K562 (cell line): ENCODE results near the gene AJUBA. TPM values are rescaled to one million over a fixed set of nuclear protein-coding genes. Genes with fewer than 3 reads are reported as not detected.

Source experiments
- FOXJ3 ChIP-seq: sonication (generic); formaldehyde crosslinking; IDR thresholded peaks from 2 replicates; pipeline ENCODE4 v1.4.0; 2020; ENCODE audit warnings: mild to moderate bottlenecking, missing genetic modification reagents
- NCOA4 ChIP-seq: fragments of 450-650 bp; IDR thresholded peaks from 2 replicates; pipeline ENCODE4 v1.6.1; 2018; ENCODE audit warnings: mild to moderate bottlenecking; ENCODE audit not compliant: partially characterized antibody
- NONO ChIP-seq, 2 experiments: fragments of 200-400 bp in 1 of 2; fragments of 450-650 bp in 1 of 2; formaldehyde crosslinking in 1 of 2; IDR thresholded peaks; 2 replicates each; pipeline ENCODE4 v1.6.1; 2017; ENCODE audit warnings: low read depth in 2 of 2, mild to moderate bottlenecking in 2 of 2, moderate library complexity in 2 of 2, low read length in 1 of 2
- NRF1 ChIP-seq, 2 experiments: fragments of 450-650 bp; IDR thresholded peaks in 1 of 2; conservative IDR thresholded peaks in 1 of 2; 2 replicates each; pipeline ENCODE4 v1.6.1; 2014; ENCODE audit warnings: mild to moderate bottlenecking in 2 of 2
- POLR2G ChIP-seq: fragments of 200-400 bp; formaldehyde crosslinking; IDR thresholded peaks from 2 replicates; pipeline ENCODE4 v1.6.1; 2017; ENCODE audit warnings: low read depth, mild to moderate bottlenecking, antibody characterized with exemption, low read length, moderate library complexity
- RAD21 ChIP-seq, 2 experiments: fragments of 250-450 bp in 1 of 2; fragments of 450-650 bp in 1 of 2; sonication (Bioruptor Pico) in 1 of 2; formaldehyde crosslinking in 1 of 2; IDR thresholded peaks in 1 of 2; conservative IDR thresholded peaks in 1 of 2; 2 replicates each; pipeline versions ENCODE4 v1.4.0 to v1.8.0; 2020 to 2022; ENCODE audit warnings: mild to moderate bottlenecking in 2 of 2, moderate library complexity in 1 of 2
- RBM14 ChIP-seq: fragments of 200-400 bp; formaldehyde crosslinking; IDR thresholded peaks from 2 replicates; pipeline ENCODE4 v1.6.1; 2018; ENCODE audit warnings: low read depth, mild to moderate bottlenecking, low read length, moderate library complexity, borderline replicate concordance; ENCODE audit not compliant: insufficient read depth
- SMC3 ChIP-seq: conservative IDR thresholded peaks from 2 replicates; pipeline ENCODE4 v1.6.1; 2011; ENCODE audit warnings: low read depth, low read length, improper control_type of control experiment; ENCODE audit not compliant: insufficient read depth
- SRF ChIP-seq, 2 experiments: fragments of 250-450, 450-650 bp in 1 of 2; sonication (Bioruptor Pico) in 1 of 2; sonication (generic) in 1 of 2; formaldehyde crosslinking; IDR thresholded peaks; 2 replicates each; pipeline versions ENCODE4 v1.5.0 to v1.5.1; 2020 to 2022; ENCODE audit warnings: mild to moderate bottlenecking in 1 of 2, missing genetic modification reagents in 1 of 2
- ZFX ChIP-seq: sonication (generic); formaldehyde crosslinking; IDR thresholded peaks from 2 replicates; pipeline ENCODE4 v1.8.0; 2022; ENCODE audit warnings: mild to moderate bottlenecking, missing genetic modification reagents, moderate library complexity
- ZNF75A ChIP-seq: fragments of 450-650 bp; formaldehyde crosslinking; IDR thresholded peaks from 2 replicates; pipeline ENCODE4 v1.4.0; 2020; ENCODE audit warnings: mild to moderate bottlenecking
- polyA plus RNA-seq, 8 experiments: library from polyadenylated mRNA; depleted of rRNA in 4 of 8; stranded (reverse) in 5 of 8; unstranded in 3 of 8; fragments of >200 nt; fragmentation: Nextera tagmentation in 2 of 8; fragmentation: Illumina TruSeq in 1 of 8; extraction: Ambion mirVana in 2 of 8; extraction: Trizol in 1 of 8; gene quantifications; 2 replicates each; pipeline versions ENCODE4 v1.2.1 to v1.2.3, GENCODE V29; 2011 to 2014; ENCODE audit warnings: inconsistent platforms in 1 of 8, missing spikeins in 1 of 8
- total RNA-seq, 7 experiments: library from RNA; depleted of rRNA in 6 of 7; stranded (reverse); fragments of >200 nt in 6 of 7; fragmentation: Illumina TruSeq in 2 of 7; extraction: Trizol in 2 of 7; gene quantifications; 2 replicates each; pipeline versions ENCODE4 v1.2.1 to v1.2.3, GENCODE V29; 2011 to 2021; ENCODE audit warnings: low replicate concordance in 1 of 7
- TF ChIP-seq, protein P1 (sequence below): fragments of 200-600 bp; sonication (generic); IDR thresholded peaks from one replicate; pipeline ENCODE4 v1.6.1; 2012; ENCODE audit warnings: mild to moderate bottlenecking, low read depth, low read length, inconsistent platforms
- TF ChIP-seq, protein P2 (sequence below): fragments of 250-450 bp; sonication (Bioruptor Pico); IDR thresholded peaks from 2 replicates; pipeline ENCODE4 v1.8.0; 2022; ENCODE audit warnings: inconsistent platforms

AJUBA gene
- total and polyA plus RNA-seq, 9 of the 15 experiments (the other 6 are each of a cell fraction or from before 2014, with no cell fraction given): 0.73 to 4.7 (median 2.8) TPM

DNA sequence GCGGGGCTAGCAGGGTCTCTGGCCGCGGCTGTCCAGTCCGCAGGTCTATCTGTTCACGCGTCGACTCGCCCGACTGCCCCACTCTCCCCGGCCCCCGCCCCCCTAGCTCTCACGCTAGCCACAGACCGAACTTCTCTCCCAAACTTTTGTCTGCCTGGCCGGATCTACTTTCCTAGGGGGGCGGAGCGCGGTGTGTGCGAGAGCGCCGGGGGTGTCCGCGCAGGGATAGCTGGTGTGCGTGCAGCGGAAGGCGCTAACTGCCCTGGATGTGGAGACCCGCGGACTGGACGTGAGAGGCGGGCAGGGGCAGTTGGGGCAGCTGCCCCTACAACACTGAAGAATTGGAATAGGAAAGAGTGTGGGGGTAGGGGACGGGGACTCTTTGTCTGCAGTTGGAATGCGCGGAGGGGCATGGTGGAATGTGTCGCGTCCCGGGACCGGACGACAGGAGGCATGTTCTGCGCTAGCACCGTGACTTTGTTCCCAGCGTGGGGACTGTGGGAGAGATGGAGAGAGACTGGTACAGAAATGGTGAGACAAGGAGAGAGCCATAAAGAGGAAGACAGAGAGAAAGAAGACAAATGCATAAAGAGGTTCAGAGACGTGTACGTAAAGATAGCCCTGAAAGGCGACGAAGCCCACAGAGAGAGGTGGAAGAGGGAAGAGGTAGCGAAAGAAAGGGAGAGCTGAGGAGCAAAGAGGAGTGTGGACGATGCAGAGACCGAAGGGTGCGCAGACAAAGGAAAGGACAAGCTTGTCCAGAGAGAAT lies at the start of gene AJUBA (continued):
- TF ChIP-seq, protein P1, sequence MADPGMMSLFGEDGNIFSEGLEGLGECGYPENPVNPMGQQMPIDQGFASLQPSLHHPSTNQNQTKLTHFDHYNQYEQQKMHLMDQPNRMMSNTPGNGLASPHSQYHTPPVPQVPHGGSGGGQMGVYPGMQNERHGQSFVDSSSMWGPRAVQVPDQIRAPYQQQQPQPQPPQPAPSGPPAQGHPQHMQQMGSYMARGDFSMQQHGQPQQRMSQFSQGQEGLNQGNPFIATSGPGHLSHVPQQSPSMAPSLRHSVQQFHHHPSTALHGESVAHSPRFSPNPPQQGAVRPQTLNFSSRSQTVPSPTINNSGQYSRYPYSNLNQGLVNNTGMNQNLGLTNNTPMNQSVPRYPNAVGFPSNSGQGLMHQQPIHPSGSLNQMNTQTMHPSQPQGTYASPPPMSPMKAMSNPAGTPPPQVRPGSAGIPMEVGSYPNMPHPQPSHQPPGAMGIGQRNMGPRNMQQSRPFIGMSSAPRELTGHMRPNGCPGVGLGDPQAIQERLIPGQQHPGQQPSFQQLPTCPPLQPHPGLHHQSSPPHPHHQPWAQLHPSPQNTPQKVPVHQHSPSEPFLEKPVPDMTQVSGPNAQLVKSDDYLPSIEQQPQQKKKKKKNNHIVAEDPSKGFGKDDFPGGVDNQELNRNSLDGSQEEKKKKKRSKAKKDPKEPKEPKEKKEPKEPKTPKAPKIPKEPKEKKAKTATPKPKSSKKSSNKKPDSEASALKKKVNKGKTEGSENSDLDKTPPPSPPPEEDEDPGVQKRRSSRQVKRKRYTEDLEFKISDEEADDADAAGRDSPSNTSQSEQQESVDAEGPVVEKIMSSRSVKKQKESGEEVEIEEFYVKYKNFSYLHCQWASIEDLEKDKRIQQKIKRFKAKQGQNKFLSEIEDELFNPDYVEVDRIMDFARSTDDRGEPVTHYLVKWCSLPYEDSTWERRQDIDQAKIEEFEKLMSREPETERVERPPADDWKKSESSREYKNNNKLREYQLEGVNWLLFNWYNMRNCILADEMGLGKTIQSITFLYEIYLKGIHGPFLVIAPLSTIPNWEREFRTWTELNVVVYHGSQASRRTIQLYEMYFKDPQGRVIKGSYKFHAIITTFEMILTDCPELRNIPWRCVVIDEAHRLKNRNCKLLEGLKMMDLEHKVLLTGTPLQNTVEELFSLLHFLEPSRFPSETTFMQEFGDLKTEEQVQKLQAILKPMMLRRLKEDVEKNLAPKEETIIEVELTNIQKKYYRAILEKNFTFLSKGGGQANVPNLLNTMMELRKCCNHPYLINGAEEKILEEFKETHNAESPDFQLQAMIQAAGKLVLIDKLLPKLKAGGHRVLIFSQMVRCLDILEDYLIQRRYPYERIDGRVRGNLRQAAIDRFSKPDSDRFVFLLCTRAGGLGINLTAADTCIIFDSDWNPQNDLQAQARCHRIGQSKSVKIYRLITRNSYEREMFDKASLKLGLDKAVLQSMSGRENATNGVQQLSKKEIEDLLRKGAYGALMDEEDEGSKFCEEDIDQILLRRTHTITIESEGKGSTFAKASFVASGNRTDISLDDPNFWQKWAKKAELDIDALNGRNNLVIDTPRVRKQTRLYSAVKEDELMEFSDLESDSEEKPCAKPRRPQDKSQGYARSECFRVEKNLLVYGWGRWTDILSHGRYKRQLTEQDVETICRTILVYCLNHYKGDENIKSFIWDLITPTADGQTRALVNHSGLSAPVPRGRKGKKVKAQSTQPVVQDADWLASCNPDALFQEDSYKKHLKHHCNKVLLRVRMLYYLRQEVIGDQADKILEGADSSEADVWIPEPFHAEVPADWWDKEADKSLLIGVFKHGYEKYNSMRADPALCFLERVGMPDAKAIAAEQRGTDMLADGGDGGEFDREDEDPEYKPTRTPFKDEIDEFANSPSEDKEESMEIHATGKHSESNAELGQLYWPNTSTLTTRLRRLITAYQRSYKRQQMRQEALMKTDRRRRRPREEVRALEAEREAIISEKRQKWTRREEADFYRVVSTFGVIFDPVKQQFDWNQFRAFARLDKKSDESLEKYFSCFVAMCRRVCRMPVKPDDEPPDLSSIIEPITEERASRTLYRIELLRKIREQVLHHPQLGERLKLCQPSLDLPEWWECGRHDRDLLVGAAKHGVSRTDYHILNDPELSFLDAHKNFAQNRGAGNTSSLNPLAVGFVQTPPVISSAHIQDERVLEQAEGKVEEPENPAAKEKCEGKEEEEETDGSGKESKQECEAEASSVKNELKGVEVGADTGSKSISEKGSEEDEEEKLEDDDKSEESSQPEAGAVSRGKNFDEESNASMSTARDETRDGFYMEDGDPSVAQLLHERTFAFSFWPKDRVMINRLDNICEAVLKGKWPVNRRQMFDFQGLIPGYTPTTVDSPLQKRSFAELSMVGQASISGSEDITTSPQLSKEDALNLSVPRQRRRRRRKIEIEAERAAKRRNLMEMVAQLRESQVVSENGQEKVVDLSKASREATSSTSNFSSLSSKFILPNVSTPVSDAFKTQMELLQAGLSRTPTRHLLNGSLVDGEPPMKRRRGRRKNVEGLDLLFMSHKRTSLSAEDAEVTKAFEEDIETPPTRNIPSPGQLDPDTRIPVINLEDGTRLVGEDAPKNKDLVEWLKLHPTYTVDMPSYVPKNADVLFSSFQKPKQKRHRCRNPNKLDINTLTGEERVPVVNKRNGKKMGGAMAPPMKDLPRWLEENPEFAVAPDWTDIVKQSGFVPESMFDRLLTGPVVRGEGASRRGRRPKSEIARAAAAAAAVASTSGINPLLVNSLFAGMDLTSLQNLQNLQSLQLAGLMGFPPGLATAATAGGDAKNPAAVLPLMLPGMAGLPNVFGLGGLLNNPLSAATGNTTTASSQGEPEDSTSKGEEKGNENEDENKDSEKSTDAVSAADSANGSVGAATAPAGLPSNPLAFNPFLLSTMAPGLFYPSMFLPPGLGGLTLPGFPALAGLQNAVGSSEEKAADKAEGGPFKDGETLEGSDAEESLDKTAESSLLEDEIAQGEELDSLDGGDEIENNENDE: no peak
- TF ChIP-seq RAD21 (CRISPR knock-in tag; conservative IDR thresholded peaks at IDR 0.05 in 1 of 2, IDR thresholded peaks at IDR 0.05 in 1 of 2) (0 out of 4 replicates have a peak, but pooled peaks of 1 of the 2 experiments have one; percentile 15), ZNF75A (CRISPR knock-in tag) (no peak), ZFX (CRISPR knock-in tag) (no peak), FOXJ3 (CRISPR knock-in tag) (no peak), SRF (CRISPR knock-in tag; IDR thresholded peaks at IDR 0.05) (no peak), NRF1 (conservative IDR thresholded peaks at IDR 0.05 in 1 of 2, IDR thresholded peaks at IDR 0.05 in 1 of 2) (peak; percentile 60 to 72), NCOA4 (peak; percentile 26), RBM14 (no peak), NONO (IDR thresholded peaks at IDR 0.05; ENCODE audit: low read depth in 2 of 2, low read length in 1 of 2) (peak in 1 of 2 experiments; percentile 90; a peak in 2 of 4 replicates), POLR2G (peak; percentile 74), SMC3 (0 out of 2 replicates have a peak, but pooled peaks have one; percentile 18)
- TF ChIP-seq, protein P2, sequence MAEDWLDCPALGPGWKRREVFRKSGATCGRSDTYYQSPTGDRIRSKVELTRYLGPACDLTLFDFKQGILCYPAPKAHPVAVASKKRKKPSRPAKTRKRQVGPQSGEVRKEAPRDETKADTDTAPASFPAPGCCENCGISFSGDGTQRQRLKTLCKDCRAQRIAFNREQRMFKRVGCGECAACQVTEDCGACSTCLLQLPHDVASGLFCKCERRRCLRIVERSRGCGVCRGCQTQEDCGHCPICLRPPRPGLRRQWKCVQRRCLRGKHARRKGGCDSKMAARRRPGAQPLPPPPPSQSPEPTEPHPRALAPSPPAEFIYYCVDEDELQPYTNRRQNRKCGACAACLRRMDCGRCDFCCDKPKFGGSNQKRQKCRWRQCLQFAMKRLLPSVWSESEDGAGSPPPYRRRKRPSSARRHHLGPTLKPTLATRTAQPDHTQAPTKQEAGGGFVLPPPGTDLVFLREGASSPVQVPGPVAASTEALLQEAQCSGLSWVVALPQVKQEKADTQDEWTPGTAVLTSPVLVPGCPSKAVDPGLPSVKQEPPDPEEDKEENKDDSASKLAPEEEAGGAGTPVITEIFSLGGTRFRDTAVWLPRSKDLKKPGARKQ (CRISPR knock-in tag): no peak
